Endothelial cell of umbilical vein (primary cell): ENCODE data around the gene CCSER1. TPM values are rescaled to one million over a fixed set of nuclear protein-coding genes. Genes with fewer than 3 reads are reported as not detected.

ENCODE experiments used
- BruUV-seq: library from RNA; stranded (reverse); fragments of 400-500 nt; replicated peaks from 2 replicates; lab custom pipeline; 2021; lab: Mats Ljungman, UMichigan
- CTCF ChIA-PET: fragments of 300-600, 350-600 bp; sonication (Branson Sonifier 250); formaldehyde crosslinking; loops from one replicate; lab custom pipeline; 2021; ENCODE audit warnings: antibody characterized with exemption, inconsistent platforms; lab: Charles Lee
- POLR2A ChIA-PET: fragments of 300-600, 350-600 bp; sonication (Branson Sonifier 250); formaldehyde crosslinking; loops from one replicate; lab custom pipeline; 2021; ENCODE audit warnings: antibody characterized with exemption, inconsistent platforms; lab: Charles Lee
- DNase-seq: peaks from one replicate; pipeline ENCODE4 v3.0.0-alpha.2; 2011; ENCODE audit warnings: low read depth, low spot score
- FAIRE-seq: peaks from 2 replicates; lab custom pipeline; 2011; peaks lifted over from hg19 to GRCh38; lab: Jason Lieb, UNC
- H2AFZ ChIP-seq: 2 replicates; pipeline ENCODE4 v1.6.0; 2012; ENCODE audit warnings: low read depth, low read length, control low read depth, inconsistent platforms
- H3K27ac ChIP-seq: 2 replicates; pipeline ENCODE4 v1.5.1; 2011; ENCODE audit warnings: low read depth, mild to moderate bottlenecking, control low read depth, low read length, moderate library complexity; ENCODE audit not compliant: insufficient read depth
- H3K27me3 ChIP-seq, 2 experiments: 2 replicates each; pipeline versions ENCODE4 v1.6.0 to v1.6.1; 2011; ENCODE audit warnings: low read length in 2 of 2, mixed read lengths in 1 of 2; ENCODE audit not compliant: control insufficient read depth in 2 of 2, insufficient read depth in 2 of 2
- H3K36me3 ChIP-seq, 2 experiments: 2 replicates in 1 of 2; 3 replicates in 1 of 2; pipeline ENCODE4 v1.5.1; 2011; ENCODE audit warnings: low read length in 2 of 2, mild to moderate bottlenecking in 1 of 2, moderate library complexity in 1 of 2; ENCODE audit not compliant: control insufficient read depth in 2 of 2, insufficient read depth in 2 of 2; ENCODE audit errors: extremely low read depth in 1 of 2
- H3K4me1 ChIP-seq: 3 replicates; pipeline ENCODE4 v1.5.1; 2011; ENCODE audit warnings: mild to moderate bottlenecking, low read length; ENCODE audit not compliant: control insufficient read depth, insufficient read depth; ENCODE audit errors: extremely low read depth
- H3K4me2 ChIP-seq: 2 replicates; pipeline ENCODE4 v1.6.1; 2011; ENCODE audit warnings: low read length, control low read depth, mixed read lengths; ENCODE audit not compliant: insufficient read depth
- H3K4me3 ChIP-seq, 3 experiments: fragments of 200-600 bp in 1 of 3; sonication (generic), shearing (Covaris generic) in 1 of 3; replicated peaks in 1 of 3; 2 replicates each; pipeline ENCODE4 v1.5.1; 2011 to 2016; ENCODE audit warnings: control low read depth in 3 of 3, low read length in 3 of 3, mild to moderate bottlenecking in 2 of 3, inconsistent platforms in 1 of 3, low read depth in 1 of 3, moderate library complexity in 1 of 3; ENCODE audit not compliant: insufficient read depth in 1 of 3
- H3K79me2 ChIP-seq: 2 replicates; pipeline ENCODE4 v1.6.0; 2012; ENCODE audit warnings: low read length, inconsistent platforms; ENCODE audit not compliant: control insufficient read depth, insufficient read depth
- H3K9ac ChIP-seq: replicated peaks from 2 replicates; pipeline ENCODE3; 2011; ENCODE audit warnings: low read length, control low read depth; ENCODE audit not compliant: insufficient read depth; ENCODE audit errors: extremely low read depth
- H3K9me1 ChIP-seq: replicated peaks from 3 replicates; pipeline ENCODE4 v1.6.0; 2011; ENCODE audit warnings: mild to moderate bottlenecking, low read length; ENCODE audit not compliant: control insufficient read depth, insufficient read depth; ENCODE audit errors: extremely low read depth
- H3K9me3 ChIP-seq: replicated peaks from 2 replicates; pipeline ENCODE4 v1.5.1; 2012; ENCODE audit warnings: low read length, inconsistent platforms; ENCODE audit not compliant: control insufficient read depth, insufficient read depth
- H4K20me1 ChIP-seq: replicated peaks from 2 replicates; pipeline ENCODE3; 2011; ENCODE audit warnings: mild to moderate bottlenecking, low read length; ENCODE audit not compliant: control insufficient read depth, insufficient read depth; ENCODE audit errors: extremely low read depth
- EZH2 ChIP-seq: IDR thresholded peaks from 2 replicates; pipeline ENCODE4 v1.6.1; 2012; ENCODE audit warnings: borderline replicate concordance, low read depth, mild to moderate bottlenecking, moderate library complexity, low read length, inconsistent platforms; ENCODE audit not compliant: severe bottlenecking
- FOS ChIP-seq: IDR thresholded peaks from 2 replicates; pipeline ENCODE4 v1.6.1; 2011; ENCODE audit warnings: mild to moderate bottlenecking, low read length, moderate library complexity, borderline replicate concordance; ENCODE audit not compliant: insufficient read depth
- GATA2 ChIP-seq: IDR thresholded peaks from 2 replicates; pipeline ENCODE4 v1.7.0; 2011; ENCODE audit warnings: low read depth, mild to moderate bottlenecking, moderate library complexity, mixed read lengths, low read length; ENCODE audit not compliant: insufficient read length, insufficient read depth
- JUN ChIP-seq: IDR thresholded peaks from 2 replicates; pipeline ENCODE4 v1.6.1; 2011; ENCODE audit warnings: borderline replicate concordance, low read depth; ENCODE audit not compliant: insufficient read length, insufficient read depth
- MYC ChIP-seq: IDR thresholded peaks from one replicate; pipeline ENCODE4 v1.6.1; 2011; ENCODE audit warnings: mild to moderate bottlenecking, low read depth, low read length
- POLR2A ChIP-seq: IDR thresholded peaks from 2 replicates; pipeline ENCODE4 v1.6.1; 2012; ENCODE audit warnings: low read depth, mild to moderate bottlenecking, control low read depth, low read length
- POLR2AphosphoS5 ChIP-seq: IDR thresholded peaks from 2 replicates; pipeline ENCODE4 v1.6.1; 2012; ENCODE audit warnings: low read depth, mild to moderate bottlenecking, control low read depth, low read length, moderate library complexity; ENCODE audit not compliant: insufficient read depth
- dilution Hi-C: fragments of 300-500 bp; cut with MboI; formaldehyde crosslinking; loops from one replicate; pipeline ENCODE4 v1.15.0; 2019; ENCODE audit warnings: low sequenced_read_pairs; ENCODE audit not compliant: extremely low pct_ligation_motif_present
- intact Hi-C: fragments of 100-400 bp; cut with micrococcal nuclease; formaldehyde crosslinking; loops from one replicate; pipeline ENCODE4 v1.10.0; 2022
- polyA plus RNA-seq, 4 experiments: library from polyadenylated mRNA; depleted of rRNA in 3 of 4; stranded (reverse) in 3 of 4; unstranded in 1 of 4; fragments of >200 nt; gene quantifications; 2 replicates each; pipeline versions ENCODE4 v1.2.1 to v1.2.3, GENCODE V29; 2011 to 2012; ENCODE audit warnings: missing spikeins in 1 of 4
- total RNA-seq: library from RNA; stranded (reverse); gene quantifications from 2 replicates; pipeline ENCODE4 v1.2.3, GENCODE V29; 2021
- TF ChIP-seq, protein P1 (sequence below), 2 donors: IDR thresholded peaks; 1 replicate in 1 of 2; 2 replicates in 1 of 2; pipeline ENCODE4 v1.5.1; 2011; ENCODE audit warnings: low read length in 2 of 2, mild to moderate bottlenecking in 2 of 2, moderate library complexity in 2 of 2, control low read depth in 1 of 2, inconsistent platforms in 1 of 2, low read depth in 1 of 2; ENCODE audit not compliant: insufficient read depth in 1 of 2; ENCODE audit errors: extremely low read depth in 1 of 2
- TF ChIP-seq, protein P2 (sequence below): IDR thresholded peaks from 2 replicates; pipeline ENCODE4 v1.6.1; 2011; ENCODE audit not compliant: insufficient read depth, insufficient read length

The CCSER1 gene
- total and polyA plus RNA-seq, 2 donors (not counting 3 experiments of a cell fraction or from before 2014, with no cell fraction given) = 0.11 to 1.8 TPM

DNA sequence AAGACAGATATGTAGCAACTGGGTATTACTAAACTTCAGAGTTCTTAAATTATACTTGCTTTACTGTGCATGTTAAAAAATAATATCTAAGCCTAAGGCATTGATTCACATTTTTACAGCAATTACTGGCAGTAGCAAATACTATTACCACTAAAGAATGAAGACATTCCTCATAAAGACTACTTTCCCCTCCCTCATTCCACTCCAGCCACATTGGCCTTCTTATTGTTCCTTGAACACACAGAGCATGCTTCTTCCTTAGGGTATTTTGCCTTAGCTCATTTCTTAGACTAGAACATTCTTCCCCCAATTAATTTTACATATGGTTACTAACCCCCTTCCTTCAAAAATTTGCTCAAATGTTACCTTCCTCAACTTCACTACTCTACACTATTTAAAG lies 717.0 kb downstream of the CCSER1 start:
- Histone ChIP-seq H3K9me3 (no peaks in the 10 kb centered on the region), H3K36me3 (no peaks in the 10 kb centered on the region), H3K27me3 (no peaks in the 10 kb centered on the region), H2AFZ (no peak overlapping the region), H3K4me2 (no peak overlapping the region), H3K9me1 (no peaks in the 10 kb centered on the region), H3K9ac (no peak overlapping the region), H3K4me1 (peaks cover 13% of the 10 kb centered on the region), H4K20me1 (no peaks in the 10 kb centered on the region), H3K79me2 (no peaks in the 10 kb centered on the region), H3K4me3 (no peak overlapping the region), H3K27ac (no peak overlapping the region)
- CTCF ChIA-PET = no interaction called here
- DNase-seq (no peak), FAIRE-seq (no peak)
- no TSS peak for BruUV-seq
- dilution Hi-C loops = no loop called here
- intact Hi-C loops = no loop called here
- no peak for TF ChIP-seq GATA2
- no peak for TF ChIP-seq JUN
- TF ChIP-seq POLR2AphosphoS5 = no peak
- TF ChIP-seq, protein P1, sequence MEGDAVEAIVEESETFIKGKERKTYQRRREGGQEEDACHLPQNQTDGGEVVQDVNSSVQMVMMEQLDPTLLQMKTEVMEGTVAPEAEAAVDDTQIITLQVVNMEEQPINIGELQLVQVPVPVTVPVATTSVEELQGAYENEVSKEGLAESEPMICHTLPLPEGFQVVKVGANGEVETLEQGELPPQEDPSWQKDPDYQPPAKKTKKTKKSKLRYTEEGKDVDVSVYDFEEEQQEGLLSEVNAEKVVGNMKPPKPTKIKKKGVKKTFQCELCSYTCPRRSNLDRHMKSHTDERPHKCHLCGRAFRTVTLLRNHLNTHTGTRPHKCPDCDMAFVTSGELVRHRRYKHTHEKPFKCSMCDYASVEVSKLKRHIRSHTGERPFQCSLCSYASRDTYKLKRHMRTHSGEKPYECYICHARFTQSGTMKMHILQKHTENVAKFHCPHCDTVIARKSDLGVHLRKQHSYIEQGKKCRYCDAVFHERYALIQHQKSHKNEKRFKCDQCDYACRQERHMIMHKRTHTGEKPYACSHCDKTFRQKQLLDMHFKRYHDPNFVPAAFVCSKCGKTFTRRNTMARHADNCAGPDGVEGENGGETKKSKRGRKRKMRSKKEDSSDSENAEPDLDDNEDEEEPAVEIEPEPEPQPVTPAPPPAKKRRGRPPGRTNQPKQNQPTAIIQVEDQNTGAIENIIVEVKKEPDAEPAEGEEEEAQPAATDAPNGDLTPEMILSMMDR (IDR thresholded peaks at IDR 0.05; ENCODE audit: extremely low read depth in 1 of 2, insufficient read depth in 1 of 2, low read depth in 1 of 2, low read length in 2 of 2) = no peak
- TF ChIP-seq EZH2 = no peak
- TF ChIP-seq, protein P2, sequence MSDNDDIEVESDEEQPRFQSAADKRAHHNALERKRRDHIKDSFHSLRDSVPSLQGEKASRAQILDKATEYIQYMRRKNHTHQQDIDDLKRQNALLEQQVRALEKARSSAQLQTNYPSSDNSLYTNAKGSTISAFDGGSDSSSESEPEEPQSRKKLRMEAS = no peak
- no peak for TF ChIP-seq FOS
- no peak for TF ChIP-seq MYC
- TF ChIP-seq POLR2A = no peak
- POLR2A ChIA-PET = no interaction called here
